GM23248 (cell line): ENCODE measurements around the gene MXI1. TPM values are rescaled to one million over a fixed set of nuclear protein-coding genes. Genes with fewer than 3 reads are reported as not detected.

ENCODE experiments used
- DNase-seq: peaks from one replicate; pipeline ENCODE4 v3.0.0-alpha.2; 2015
- H2AFZ ChIP-seq: fragments of 200-600 bp; sonication (generic); 2 replicates; pipeline ENCODE4 v1.6.1; 2016; ENCODE audit warnings: antibody characterized with exemption
- H3F3A ChIP-seq: fragments of 200-600 bp; sonication (generic); 2 replicates; pipeline ENCODE4 v1.6.1; 2016; ENCODE audit warnings: mild to moderate bottlenecking, antibody characterized with exemption, mixed run types; ENCODE audit not compliant: insufficient read depth
- H3K27ac ChIP-seq: fragments of 200-600 bp; sonication (generic); 2 replicates; pipeline ENCODE4 v1.5.1; 2016; ENCODE audit warnings: mild to moderate bottlenecking
- H3K27me3 ChIP-seq: fragments of 200-600 bp; sonication (generic); replicated peaks from 2 replicates; pipeline ENCODE4 v1.6.1; 2016; ENCODE audit warnings: mild to moderate bottlenecking; ENCODE audit not compliant: insufficient read depth
- H3K36me3 ChIP-seq: fragments of 200-600 bp; sonication (generic); 2 replicates; pipeline ENCODE4 v1.6.1; 2016; ENCODE audit warnings: low read depth, mild to moderate bottlenecking
- H3K4me1 ChIP-seq: fragments of 200-600 bp; sonication (generic); 2 replicates; pipeline ENCODE4 v1.6.1; 2016; ENCODE audit warnings: mild to moderate bottlenecking; ENCODE audit not compliant: insufficient read depth
- H3K4me2 ChIP-seq: fragments of 200-600 bp; sonication (generic); one replicate; pipeline ENCODE4 v1.6.1; 2016; ENCODE audit warnings: mild to moderate bottlenecking; ENCODE audit not compliant: unreplicated experiment
- H3K4me3 ChIP-seq: fragments of 200-600 bp; sonication (generic); 2 replicates; pipeline ENCODE4 v1.5.1; 2016; ENCODE audit warnings: mild to moderate bottlenecking
- H3K79me2 ChIP-seq: fragments of 200-600 bp; sonication (generic); 2 replicates; pipeline ENCODE4 v1.6.1; 2016; ENCODE audit warnings: mild to moderate bottlenecking; ENCODE audit not compliant: insufficient read depth
- H3K9ac ChIP-seq: fragments of 200-600 bp; sonication (generic); 2 replicates; pipeline ENCODE4 v1.6.1; 2016; ENCODE audit warnings: mild to moderate bottlenecking
- H3K9me2 ChIP-seq: fragments of 200-600 bp; sonication (generic); 2 replicates; pipeline ENCODE4 v1.6.1; 2016; ENCODE audit warnings: mixed run types, mild to moderate bottlenecking, moderate library complexity; ENCODE audit not compliant: insufficient read depth
- H3K9me3 ChIP-seq: fragments of 200-600 bp; sonication (generic); one replicate; pipeline ENCODE4 v1.6.1; 2017; ENCODE audit warnings: low read depth
- H4K20me1 ChIP-seq: fragments of 200-600 bp; sonication (generic); 2 replicates; pipeline ENCODE4 v1.6.0; 2016; ENCODE audit not compliant: insufficient read depth
- EZH2 ChIP-seq: fragments of 200-600 bp; sonication (generic); IDR thresholded peaks from 2 replicates; pipeline ENCODE4 v1.6.1; 2018; ENCODE audit warnings: antibody characterized with exemption, mild to moderate bottlenecking; ENCODE audit not compliant: insufficient read depth, poor library complexity, severe bottlenecking
- EZH2phosphoT487 ChIP-seq: fragments of 200-600 bp; sonication (generic); IDR thresholded peaks from 2 replicates; pipeline ENCODE4 v1.6.1; 2018; ENCODE audit warnings: antibody characterized with exemption, moderate library complexity, mild to moderate bottlenecking, low read depth; ENCODE audit not compliant: insufficient read depth
- WGBS, 2 experiments: methylation state at CpG; one replicate each; pipeline ENCODE4 v1.1.6; 2015 to 2017; ENCODE audit warnings: low lambda C conversion rate in 2 of 2, low coverage in 1 of 2; ENCODE audit errors: missing lambda C conversion rate in 2 of 2; 5-methylcytosine and 5-hydroxymethylcytosine counted together
- in situ Hi-C: fragments of 300-500 bp; cut with MboI; formaldehyde crosslinking; loops from 2 replicates; pipeline ENCODE4 v1.15.0; 2020
- polyA plus RNA-seq: library from polyadenylated mRNA; unstranded; fragments of >200 nt; fragmentation: Nextera tagmentation; extraction: Ambion mirVana; gene quantifications from 2 replicates; pipeline ENCODE4 v1.2.1, GENCODE V29; 2016
- total RNA-seq: library from RNA; depleted of rRNA; stranded (reverse); fragments of >200 nt; shearing (Covaris generic); gene quantifications from 2 replicates; pipeline ENCODE4 v1.2.3, GENCODE V29; 2014

MXI1 gene
- total and polyA plus RNA-seq, 2 experiments from 2014 or later, result 17.6 to 25.7 TPM

DNA sequence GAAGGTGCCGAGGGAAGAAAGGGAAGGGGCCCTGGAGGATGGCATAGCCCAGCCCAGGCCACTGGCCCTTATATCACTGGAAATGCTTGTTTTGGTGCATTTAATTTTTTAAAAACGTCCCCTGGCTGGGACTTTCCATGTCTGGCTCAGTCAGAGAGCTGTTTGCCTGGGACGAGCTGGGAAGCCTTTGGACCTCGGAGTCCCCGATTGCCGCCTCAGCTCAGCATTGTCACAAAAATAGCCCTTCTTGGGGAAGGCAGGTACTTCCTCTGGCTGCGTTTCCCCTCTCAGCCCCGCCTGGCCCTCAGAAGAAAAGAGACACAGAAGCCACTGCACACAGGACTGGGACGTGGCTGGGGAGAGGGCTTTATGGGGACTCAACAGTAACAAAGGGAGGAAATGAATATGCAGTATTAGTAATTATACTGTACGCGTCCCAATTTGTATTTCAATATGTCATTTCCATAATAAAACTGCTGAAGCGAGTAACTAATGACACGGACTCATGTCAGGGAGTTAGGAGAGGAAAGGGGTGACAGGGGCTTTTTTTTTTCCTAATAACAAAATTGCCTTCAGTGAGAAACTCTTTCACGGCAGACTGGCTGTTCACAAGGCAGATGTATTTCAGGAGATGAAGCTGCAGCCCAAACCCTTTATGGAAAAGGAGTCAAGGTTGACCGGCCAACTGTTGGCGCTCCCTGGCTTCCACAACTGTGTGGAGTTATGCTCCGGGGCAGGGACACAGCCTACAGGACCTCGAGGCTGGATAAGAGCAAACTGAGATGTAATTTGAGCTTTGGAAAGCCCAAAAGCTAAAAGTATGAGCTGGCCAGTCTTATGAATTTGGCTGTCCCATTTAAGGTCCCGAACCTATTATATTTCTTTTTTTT, 31.0 kb upstream of the MXI1 start:
- Histone ChIP-seq H3K9me3 (no peaks in the 10 kb centered on the region), H3K27ac (no peak overlapping the region), H3K27me3 (0 out of 2 replicates have a peak, but pooled peaks cover 4% of the 10 kb centered on the region), H3K9ac (no peak overlapping the region), H3K9me2 (no peaks in the 10 kb centered on the region), H4K20me1 (no peaks in the 10 kb centered on the region), H3F3A (no peaks in the 10 kb centered on the region), H3K4me1 (no peaks in the 10 kb centered on the region), H3K79me2 (no peaks in the 10 kb centered on the region), H3K4me2 (no peak overlapping the region), H3K36me3 (no peaks in the 10 kb centered on the region), H2AFZ (no peak overlapping the region), H3K4me3 (no peak overlapping the region)
- TF ChIP-seq EZH2phosphoT487, result no peak
- TF ChIP-seq EZH2, result no peak
- DNase-seq, result no peak
- 43 to 46% methylated on average over 19 of the region's 19 CpGs for WGBS, 2 experiments
- in situ Hi-C loops, result no loop called here

DNA sequence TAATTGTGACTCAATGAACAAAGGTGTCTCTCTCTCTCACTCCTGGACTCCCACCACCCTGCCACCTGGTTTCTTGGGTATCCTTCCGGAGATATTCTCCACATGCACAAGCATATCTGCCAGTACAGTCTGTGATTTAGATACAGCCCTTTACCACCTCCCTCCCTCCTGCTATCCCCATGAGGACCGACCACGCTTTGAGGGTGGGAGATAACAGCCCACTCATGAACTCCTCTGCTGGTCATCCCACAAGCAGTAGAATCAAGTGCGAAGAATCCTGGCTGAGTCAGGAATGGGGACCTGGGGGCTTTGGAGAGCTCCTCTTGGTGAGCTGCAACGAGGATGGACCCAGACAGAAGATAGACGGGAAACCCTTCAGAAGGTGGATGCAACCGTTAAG, 28.2 kb upstream of the MXI1 start:
- Histone ChIP-seq H3K27me3 (no peaks in the 10 kb centered on the region), H3K9ac (no peak overlapping the region), H3K27ac (no peak overlapping the region), H3K9me2 (no peaks in the 10 kb centered on the region), H3K4me1 (no peaks in the 10 kb centered on the region), H3K9me3 (no peaks in the 10 kb centered on the region), H3F3A (no peaks in the 10 kb centered on the region), H3K4me2 (no peak overlapping the region), H3K79me2 (no peaks in the 10 kb centered on the region), H3K4me3 (no peak overlapping the region), H2AFZ (no peak overlapping the region), H4K20me1 (no peaks in the 10 kb centered on the region), H3K36me3 (no peaks in the 10 kb centered on the region)
- in situ Hi-C loops, result no loop called here
- WGBS, 2 experiments, result 86 to 88% methylated on average over 7 of the region's 7 CpGs
- DNase-seq, result no peak
- TF ChIP-seq EZH2 (no peak), EZH2phosphoT487 (no peak)

DNA sequence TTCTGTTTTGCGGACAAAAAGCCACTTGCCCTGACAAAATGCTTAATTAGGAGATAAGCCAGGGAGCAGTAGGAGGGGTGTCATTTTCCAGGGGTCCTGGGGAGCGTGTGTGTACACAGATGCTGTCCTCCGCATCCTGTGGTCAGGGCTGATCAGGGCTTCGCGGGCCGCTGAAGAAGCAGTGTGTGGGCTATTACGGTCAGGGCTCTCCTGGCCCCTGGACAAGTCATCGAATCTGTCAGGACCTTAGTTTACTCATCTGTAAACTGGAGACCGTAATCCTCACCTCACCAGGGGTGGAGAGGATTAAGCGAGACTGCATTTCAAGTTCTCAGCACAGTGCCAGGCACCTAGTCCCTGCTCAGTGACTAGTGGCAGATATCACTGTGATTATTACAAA, 26.0 kb upstream of the MXI1 start:
- no peak overlapping the region for H3K9ac ChIP-seq
- H3K79me2 ChIP-seq, result no peaks in the 10 kb centered on the region
- H3K4me2 ChIP-seq, result no peak overlapping the region
- WGBS, 2 experiments, result 77 to 84% methylated on average over 10 of the region's 10 CpGs
- in situ Hi-C loops, result no loop called here
- no peaks in the 10 kb centered on the region for H3K9me2 ChIP-seq
- no peaks in the 10 kb centered on the region for H3K9me3 ChIP-seq
- H3K4me1 ChIP-seq, result no peaks in the 10 kb centered on the region
- no peaks in the 10 kb centered on the region for H3K27me3 ChIP-seq
- H3K27ac ChIP-seq, result no peak overlapping the region
- no peak overlapping the region for H2AFZ ChIP-seq
- H3K4me3 ChIP-seq, result no peak overlapping the region
- DNase-seq, result no peak
- TF ChIP-seq EZH2phosphoT487, result no peak
- no peak for TF ChIP-seq EZH2
- no peaks in the 10 kb centered on the region for H4K20me1 ChIP-seq
- no peaks in the 10 kb centered on the region for H3K36me3 ChIP-seq
- no peaks in the 10 kb centered on the region for H3F3A ChIP-seq

DNA sequence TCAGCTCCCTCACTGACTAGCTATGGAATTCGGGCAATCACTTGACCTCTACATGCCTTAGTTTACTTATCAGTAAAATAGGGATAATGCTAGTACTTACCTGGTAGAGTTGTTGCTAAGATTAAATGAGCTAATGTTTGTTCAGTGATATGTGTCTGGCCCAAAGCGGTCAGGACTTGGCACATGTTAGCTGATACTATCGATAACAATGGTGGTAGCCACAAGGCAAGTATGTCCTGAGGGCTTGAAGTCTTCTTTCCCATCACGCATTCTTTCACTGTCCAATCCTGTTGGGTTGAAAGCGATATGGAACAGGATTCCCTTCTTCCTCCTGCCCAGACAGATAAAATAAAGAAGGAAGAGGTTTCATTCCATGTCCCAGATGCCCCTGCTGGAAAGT, 25.5 kb upstream of the MXI1 start:
- no peak for DNase-seq
- H3K4me3 ChIP-seq, result no peak overlapping the region
- no peaks in the 10 kb centered on the region for H3K27me3 ChIP-seq
- no peaks in the 10 kb centered on the region for H3K79me2 ChIP-seq
- H3K9me3 ChIP-seq, result no peaks in the 10 kb centered on the region
- WGBS, 2 experiments, result 75 to 77% methylated on average over 5 of the region's 5 CpGs
- no peak overlapping the region for H3K27ac ChIP-seq
- no peaks in the 10 kb centered on the region for H3K9me2 ChIP-seq
- no peak overlapping the region for H3K9ac ChIP-seq
- no peak for TF ChIP-seq EZH2
- TF ChIP-seq EZH2phosphoT487, result no peak
- no peaks in the 10 kb centered on the region for H3F3A ChIP-seq
- H3K36me3 ChIP-seq, result no peaks in the 10 kb centered on the region
- H3K4me2 ChIP-seq, result no peak overlapping the region
- H4K20me1 ChIP-seq, result no peaks in the 10 kb centered on the region
- H3K4me1 ChIP-seq, result no peaks in the 10 kb centered on the region
- H2AFZ ChIP-seq, result no peak overlapping the region
- in situ Hi-C loops, result no loop called here
